Measurements from ENCODE around the gene KPNA3.

DNA sequence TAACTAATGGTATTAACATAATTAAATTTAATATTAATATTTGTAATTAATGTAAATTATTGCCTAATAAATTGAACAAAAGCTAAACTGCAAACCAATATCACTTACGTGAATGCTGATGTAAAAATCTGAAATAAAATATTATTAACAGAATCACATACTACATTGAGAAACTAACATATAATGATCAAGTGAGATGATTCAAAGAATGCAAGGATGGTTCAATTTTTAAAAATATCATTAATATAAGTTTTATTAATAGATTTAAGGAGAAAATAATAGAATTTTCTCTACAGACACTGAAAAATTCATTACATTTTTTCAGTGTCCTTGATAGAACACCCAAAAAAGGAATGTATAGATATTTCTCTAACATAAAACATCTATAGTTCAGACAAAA lies 77.7 kb downstream of the KPNA3 start:
- TF ChIP-seq, protein P1, sequence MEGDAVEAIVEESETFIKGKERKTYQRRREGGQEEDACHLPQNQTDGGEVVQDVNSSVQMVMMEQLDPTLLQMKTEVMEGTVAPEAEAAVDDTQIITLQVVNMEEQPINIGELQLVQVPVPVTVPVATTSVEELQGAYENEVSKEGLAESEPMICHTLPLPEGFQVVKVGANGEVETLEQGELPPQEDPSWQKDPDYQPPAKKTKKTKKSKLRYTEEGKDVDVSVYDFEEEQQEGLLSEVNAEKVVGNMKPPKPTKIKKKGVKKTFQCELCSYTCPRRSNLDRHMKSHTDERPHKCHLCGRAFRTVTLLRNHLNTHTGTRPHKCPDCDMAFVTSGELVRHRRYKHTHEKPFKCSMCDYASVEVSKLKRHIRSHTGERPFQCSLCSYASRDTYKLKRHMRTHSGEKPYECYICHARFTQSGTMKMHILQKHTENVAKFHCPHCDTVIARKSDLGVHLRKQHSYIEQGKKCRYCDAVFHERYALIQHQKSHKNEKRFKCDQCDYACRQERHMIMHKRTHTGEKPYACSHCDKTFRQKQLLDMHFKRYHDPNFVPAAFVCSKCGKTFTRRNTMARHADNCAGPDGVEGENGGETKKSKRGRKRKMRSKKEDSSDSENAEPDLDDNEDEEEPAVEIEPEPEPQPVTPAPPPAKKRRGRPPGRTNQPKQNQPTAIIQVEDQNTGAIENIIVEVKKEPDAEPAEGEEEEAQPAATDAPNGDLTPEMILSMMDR (IDR thresholded peaks at IDR 0.05; ENCODE audit: low read depth, low read length, poor library complexity, severe bottlenecking) = no peak
- TF ChIP-seq EZH2phosphoT487 (IDR thresholded peaks at IDR 0.05; ENCODE audit: borderline replicate concordance, low read length) = no peak
